ENCODE results near the gene ATP2B2.

DNA sequence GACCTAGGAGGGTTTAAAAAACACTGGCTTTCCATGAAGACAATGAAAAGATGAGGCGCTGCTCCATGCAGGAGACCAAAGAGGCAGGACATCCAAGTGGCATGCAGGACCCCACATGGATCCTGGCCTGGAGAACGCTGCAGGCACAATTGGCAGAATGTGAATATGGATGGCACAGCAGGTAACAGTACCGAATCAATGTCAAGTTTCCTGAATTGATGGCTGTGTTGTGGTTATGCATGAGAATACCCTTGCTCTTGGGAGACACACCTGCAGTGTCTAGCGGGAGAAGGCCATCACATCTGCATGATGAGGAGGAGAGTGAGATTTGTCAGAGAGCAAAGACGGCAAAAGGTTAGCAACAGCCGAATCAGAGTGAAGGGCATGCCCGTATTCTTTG, 110.2 kb downstream of the ATP2B2 start:
- TF ChIP-seq PHF8 (IDR thresholded peaks at IDR 0.05; ENCODE audit: borderline replicate concordance, low read depth) (no peak), CTCF (IDR thresholded peaks at IDR 0.05) (no peak), MYC (IDR thresholded peaks at IDR 0.05; ENCODE audit: borderline replicate concordance, low read length) (no peak), CEBPB (IDR thresholded peaks at IDR 0.05) (no peak), HOXA7 (CRISPR knock-in tag; IDR thresholded peaks at IDR 0.05) (no peak), TP53 (CRISPR knock-in tag; IDR thresholded peaks at IDR 0.05) (no peak), RCOR1 (IDR thresholded peaks at IDR 0.05; ENCODE audit: low read depth, low read length) (no peak), EP300 (IDR thresholded peaks at IDR 0.05) (no peak), POLR2A (IDR thresholded peaks at IDR 0.05; ENCODE audit: low read length) (no peak), NFE2L2 (conservative IDR thresholded peaks at IDR 0.05; ENCODE audit: low read length) (no peak), NR3C1 (IDR thresholded peaks at IDR 0.05) (no peak), KDM1A (IDR thresholded peaks at IDR 0.05; ENCODE audit: low read depth) (no peak)
